OCI-LY1 (cell line): ENCODE measurements around the gene NAP1L2.
"Not testable (repeated sequence)": the region's sequence is repeated elsewhere in the genome, so short reads cannot be mapped to it uniquely, and the experiment has no call there.

ENCODE experiments used
- H2AFZ ChIP-seq: fragments of 200-600 bp; sonication (generic), shearing (Covaris generic); 2 replicates; pipeline ENCODE4 v1.6.0; 2014; ENCODE audit warnings: antibody characterized with exemption, mild to moderate bottlenecking, low read length
- H3F3A ChIP-seq: fragments of 200-600 bp; sonication (generic), shearing (Covaris generic); 2 replicates; pipeline ENCODE4 v1.6.0; 2014; ENCODE audit warnings: mild to moderate bottlenecking, antibody characterized with exemption, low read length, moderate library complexity; ENCODE audit not compliant: insufficient read depth
- H3K27ac ChIP-seq: fragments of 200-600 bp; sonication (generic); 2 replicates; pipeline ENCODE4 v1.5.1; 2014; ENCODE audit warnings: low read length, mixed run types, mild to moderate bottlenecking, low read depth; ENCODE audit not compliant: poor library complexity, severe bottlenecking
- H3K27me3 ChIP-seq: fragments of 200-600 bp; sonication (generic); 2 replicates; pipeline ENCODE4 v1.6.0; 2014; ENCODE audit warnings: antibody characterized with exemption, mild to moderate bottlenecking, low read length, moderate library complexity; ENCODE audit not compliant: insufficient read depth
- H3K36me3 ChIP-seq: fragments of 200-600 bp; sonication (generic); 2 replicates; pipeline ENCODE4 v1.6.1; 2014; ENCODE audit warnings: mild to moderate bottlenecking, antibody characterized with exemption, low read length, moderate library complexity, mixed read lengths; ENCODE audit not compliant: insufficient read depth
- H3K4me1 ChIP-seq: fragments of 200-600 bp; sonication (generic); 2 replicates; pipeline ENCODE4 v1.5.1; 2014; ENCODE audit warnings: mild to moderate bottlenecking, low read length, moderate library complexity; ENCODE audit not compliant: insufficient read depth, severe bottlenecking
- H3K4me2 ChIP-seq: fragments of 200-600 bp; sonication (generic), shearing (Covaris generic); 2 replicates; pipeline ENCODE4 v1.6.1; 2014; ENCODE audit warnings: low read length
- H3K4me3 ChIP-seq: fragments of 200-600 bp; sonication (generic); 2 replicates; pipeline ENCODE4 v1.5.1; 2014; ENCODE audit warnings: low read length, low read depth, mild to moderate bottlenecking, mixed read lengths; ENCODE audit not compliant: poor library complexity, severe bottlenecking
- H3K79me2 ChIP-seq: fragments of 200-600 bp; shearing (Covaris generic); 2 replicates; pipeline ENCODE4 v1.6.1; 2016; ENCODE audit warnings: mixed run types, low read length, mixed read lengths; ENCODE audit not compliant: insufficient read depth
- H3K9ac ChIP-seq: fragments of 200-600 bp; sonication (generic), shearing (Covaris generic); 2 replicates; pipeline ENCODE4 v1.6.1; 2014; ENCODE audit warnings: mild to moderate bottlenecking, low read length, mixed read lengths
- H3K9me2 ChIP-seq: fragments of 200-600 bp; sonication (generic), shearing (Covaris generic); 2 replicates; pipeline ENCODE4 v1.6.1; 2014; ENCODE audit warnings: low read depth, mild to moderate bottlenecking, low read length, mixed read lengths
- H3K9me3 ChIP-seq: fragments of 200-600 bp; shearing (Covaris generic); 2 replicates; pipeline ENCODE4 v1.6.1; 2014; ENCODE audit warnings: low read length, mixed read lengths
- H4K20me1 ChIP-seq: fragments of 200-600 bp; sonication (generic), shearing (Covaris generic); 2 replicates; pipeline ENCODE4 v1.6.0; 2016; ENCODE audit warnings: mild to moderate bottlenecking, low read length; ENCODE audit not compliant: insufficient read depth
- EZH2 ChIP-seq: fragments of 200-600 bp; sonication (generic), shearing (Covaris generic); IDR thresholded peaks from 2 replicates; pipeline ENCODE4 v1.8.0; 2017; ENCODE audit warnings: borderline replicate concordance, mixed run types, mild to moderate bottlenecking, antibody characterized with exemption, low read length, moderate library complexity, mixed read lengths
- TF ChIP-seq, protein P1 (sequence below): fragments of 200-600 bp; sonication (generic), shearing (Covaris generic); IDR thresholded peaks from 2 replicates; pipeline ENCODE4 v1.5.1; 2017; ENCODE audit warnings: mild to moderate bottlenecking, antibody characterized with exemption, low read length, moderate library complexity, mixed read lengths

Gene NAP1L2

DNA sequence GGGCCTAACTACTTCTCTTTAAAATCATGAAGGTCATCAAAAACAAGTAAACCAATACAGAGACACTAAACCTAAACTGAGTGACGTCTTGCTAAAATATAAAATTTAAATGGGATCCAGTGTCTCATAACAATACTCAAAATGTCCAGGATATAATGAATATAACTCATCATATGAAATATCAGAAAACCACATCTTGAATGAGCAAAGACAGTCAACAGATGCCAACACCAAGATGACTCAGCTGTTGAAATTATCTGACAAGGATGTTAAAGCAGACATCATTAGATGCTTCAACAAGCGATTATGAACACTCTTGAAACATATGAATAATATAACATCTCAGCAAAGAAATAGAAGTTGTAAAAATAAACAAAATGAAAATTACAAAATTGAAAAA lies 8.3 kb downstream of the NAP1L2 start:
- no peak overlapping the region for H3K9ac ChIP-seq
- H3K27me3 ChIP-seq = no peaks in the 10 kb centered on the region
- no peaks in the 10 kb centered on the region for H3K4me1 ChIP-seq
- no peaks in the 10 kb centered on the region for H3K36me3 ChIP-seq
- no peak overlapping the region for H3K4me2 ChIP-seq
- H3K79me2 ChIP-seq = no peaks in the 10 kb centered on the region
- H3K27ac ChIP-seq = no peak overlapping the region
- H3F3A ChIP-seq = no peaks in the 10 kb centered on the region
- H3K9me2 ChIP-seq = no peaks in the 10 kb centered on the region
- no peak overlapping the region for H3K4me3 ChIP-seq
- no peak overlapping the region for H2AFZ ChIP-seq
- no peaks in the 10 kb centered on the region for H4K20me1 ChIP-seq
- no peaks in the 10 kb centered on the region for H3K9me3 ChIP-seq
- TF ChIP-seq EZH2 = no peak
- TF ChIP-seq, protein P1, sequence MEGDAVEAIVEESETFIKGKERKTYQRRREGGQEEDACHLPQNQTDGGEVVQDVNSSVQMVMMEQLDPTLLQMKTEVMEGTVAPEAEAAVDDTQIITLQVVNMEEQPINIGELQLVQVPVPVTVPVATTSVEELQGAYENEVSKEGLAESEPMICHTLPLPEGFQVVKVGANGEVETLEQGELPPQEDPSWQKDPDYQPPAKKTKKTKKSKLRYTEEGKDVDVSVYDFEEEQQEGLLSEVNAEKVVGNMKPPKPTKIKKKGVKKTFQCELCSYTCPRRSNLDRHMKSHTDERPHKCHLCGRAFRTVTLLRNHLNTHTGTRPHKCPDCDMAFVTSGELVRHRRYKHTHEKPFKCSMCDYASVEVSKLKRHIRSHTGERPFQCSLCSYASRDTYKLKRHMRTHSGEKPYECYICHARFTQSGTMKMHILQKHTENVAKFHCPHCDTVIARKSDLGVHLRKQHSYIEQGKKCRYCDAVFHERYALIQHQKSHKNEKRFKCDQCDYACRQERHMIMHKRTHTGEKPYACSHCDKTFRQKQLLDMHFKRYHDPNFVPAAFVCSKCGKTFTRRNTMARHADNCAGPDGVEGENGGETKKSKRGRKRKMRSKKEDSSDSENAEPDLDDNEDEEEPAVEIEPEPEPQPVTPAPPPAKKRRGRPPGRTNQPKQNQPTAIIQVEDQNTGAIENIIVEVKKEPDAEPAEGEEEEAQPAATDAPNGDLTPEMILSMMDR = no peak

DNA sequence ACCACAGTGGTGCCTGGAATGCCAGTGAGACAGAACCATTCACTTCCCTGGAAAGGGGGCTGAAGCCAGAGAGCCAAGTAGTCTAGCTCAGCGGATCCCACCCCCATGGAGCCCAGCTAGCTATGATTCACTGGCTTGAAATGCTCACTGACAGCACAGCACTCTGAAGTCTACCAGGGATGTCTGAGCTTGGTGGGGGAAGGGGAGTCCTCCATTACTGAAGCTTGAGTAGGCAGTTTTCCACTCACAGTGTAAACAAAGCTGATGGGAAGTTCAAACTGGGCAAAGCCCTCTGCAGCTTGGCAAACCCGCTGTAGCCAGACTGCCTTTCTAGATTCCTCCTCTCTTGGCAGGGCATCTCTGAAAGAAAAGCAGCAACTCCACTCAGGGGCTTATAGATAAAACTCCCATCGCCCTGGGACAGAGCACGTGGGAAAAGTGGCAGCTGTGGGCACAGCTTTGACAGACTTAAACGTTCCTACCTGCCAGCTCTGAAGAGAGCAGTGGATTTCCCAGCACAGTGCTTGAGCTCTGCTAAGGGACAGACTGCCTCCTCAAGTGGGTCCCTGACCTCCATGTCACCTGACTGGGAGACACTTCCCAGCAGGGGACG lies 32.0 kb downstream of the NAP1L2 start:
- Histone ChIP-seq H3K27me3 (no peaks in the 10 kb centered on the region), H4K20me1 (no peaks in the 10 kb centered on the region), H3K4me3 (no peak overlapping the region), H3K36me3 (no peaks in the 10 kb centered on the region), H3K9ac (no peak overlapping the region), H2AFZ (no peak overlapping the region), H3K9me3 (no peaks in the 10 kb centered on the region), H3K9me2 (no peaks in the 10 kb centered on the region), H3K4me2 (no peak overlapping the region), H3K79me2 (no peaks in the 10 kb centered on the region), H3K27ac (no peak overlapping the region), H3K4me1 (no peaks in the 10 kb centered on the region), H3F3A (no peaks in the 10 kb centered on the region)
- TF ChIP-seq, protein P1 = no peak
- no peak for TF ChIP-seq EZH2

DNA sequence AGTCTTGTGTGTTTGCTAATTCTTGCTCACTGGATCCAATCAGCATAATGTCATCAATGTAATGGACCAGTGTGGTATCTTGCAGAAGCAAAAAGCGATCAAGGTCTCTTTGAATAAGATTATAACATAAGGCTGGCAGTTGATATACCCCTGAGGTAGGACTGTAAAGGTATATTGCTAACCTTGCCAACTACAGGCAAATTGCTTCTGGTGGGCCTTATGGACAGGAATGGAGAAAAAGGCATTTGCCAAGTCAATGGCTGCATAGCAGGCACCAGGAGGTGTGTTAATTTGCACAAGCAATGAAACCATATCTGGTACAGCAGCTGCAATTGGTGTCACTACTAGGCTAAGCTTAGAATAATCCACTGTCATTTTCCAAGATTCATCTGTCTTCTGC lies 45.7 kb downstream of the NAP1L2 start:
- not testable (repeated sequence) for H3F3A ChIP-seq, H3K4me2 ChIP-seq, H3K36me3 ChIP-seq, H3K4me3 ChIP-seq, H3K9ac ChIP-seq, H3K79me2 ChIP-seq, H3K27me3 ChIP-seq, H3K4me1 ChIP-seq, H3K9me3 ChIP-seq, H3K9me2 ChIP-seq, H4K20me1 ChIP-seq, H2AFZ ChIP-seq, H3K27ac ChIP-seq
